ENCODE results near the gene PAEP.

DNA sequence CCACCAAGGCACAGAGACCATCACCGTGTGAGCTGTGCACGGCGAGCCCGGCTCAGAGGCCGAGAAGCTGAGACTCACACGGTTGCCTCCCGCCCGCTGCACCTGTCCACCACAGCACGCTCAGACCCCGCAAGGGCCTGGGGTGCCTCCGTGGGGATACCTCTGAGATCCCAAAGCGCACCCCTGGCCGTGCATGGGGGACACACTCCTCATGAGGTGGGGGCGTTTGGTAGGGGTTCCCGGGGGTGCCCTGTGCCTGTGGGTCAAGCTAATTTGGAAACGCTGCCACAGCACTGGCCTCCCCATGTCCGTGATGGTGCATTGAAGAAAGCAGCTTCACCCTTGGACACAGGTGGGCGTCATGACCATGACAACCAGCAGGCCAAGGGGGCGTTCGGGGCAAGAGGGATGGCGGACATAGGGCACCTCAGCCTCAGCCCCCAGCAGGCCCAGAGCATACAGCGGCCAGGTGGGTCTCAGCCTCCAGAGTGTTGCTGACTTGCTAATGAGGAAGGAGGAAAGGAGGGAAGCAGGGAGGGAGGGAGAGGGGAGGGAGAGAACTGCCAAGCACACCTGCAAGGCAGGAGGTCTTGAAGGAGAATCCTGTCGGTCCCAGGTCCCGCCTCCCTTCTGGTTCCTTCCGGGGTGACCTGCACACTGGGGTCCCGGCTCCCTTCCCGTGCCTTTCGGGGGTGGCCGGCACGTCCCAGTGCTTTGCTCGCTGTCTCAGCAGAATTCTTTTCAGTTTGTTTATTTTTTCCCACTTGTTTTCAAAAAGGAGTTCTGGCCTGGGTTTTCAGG is 43.1 kb downstream of the PAEP start:
- no peak for TF ChIP-seq POLR2A (IDR thresholded peaks at IDR 0.05)
- TF ChIP-seq, protein P1, sequence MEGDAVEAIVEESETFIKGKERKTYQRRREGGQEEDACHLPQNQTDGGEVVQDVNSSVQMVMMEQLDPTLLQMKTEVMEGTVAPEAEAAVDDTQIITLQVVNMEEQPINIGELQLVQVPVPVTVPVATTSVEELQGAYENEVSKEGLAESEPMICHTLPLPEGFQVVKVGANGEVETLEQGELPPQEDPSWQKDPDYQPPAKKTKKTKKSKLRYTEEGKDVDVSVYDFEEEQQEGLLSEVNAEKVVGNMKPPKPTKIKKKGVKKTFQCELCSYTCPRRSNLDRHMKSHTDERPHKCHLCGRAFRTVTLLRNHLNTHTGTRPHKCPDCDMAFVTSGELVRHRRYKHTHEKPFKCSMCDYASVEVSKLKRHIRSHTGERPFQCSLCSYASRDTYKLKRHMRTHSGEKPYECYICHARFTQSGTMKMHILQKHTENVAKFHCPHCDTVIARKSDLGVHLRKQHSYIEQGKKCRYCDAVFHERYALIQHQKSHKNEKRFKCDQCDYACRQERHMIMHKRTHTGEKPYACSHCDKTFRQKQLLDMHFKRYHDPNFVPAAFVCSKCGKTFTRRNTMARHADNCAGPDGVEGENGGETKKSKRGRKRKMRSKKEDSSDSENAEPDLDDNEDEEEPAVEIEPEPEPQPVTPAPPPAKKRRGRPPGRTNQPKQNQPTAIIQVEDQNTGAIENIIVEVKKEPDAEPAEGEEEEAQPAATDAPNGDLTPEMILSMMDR (IDR thresholded peaks at IDR 0.05), result no peak
- TF ChIP-seq EP300 (IDR thresholded peaks at IDR 0.05), result no peak

Data from ovary (tissue), 3 donors.